ENCODE measurements around the gene SMYD2.

DNA sequence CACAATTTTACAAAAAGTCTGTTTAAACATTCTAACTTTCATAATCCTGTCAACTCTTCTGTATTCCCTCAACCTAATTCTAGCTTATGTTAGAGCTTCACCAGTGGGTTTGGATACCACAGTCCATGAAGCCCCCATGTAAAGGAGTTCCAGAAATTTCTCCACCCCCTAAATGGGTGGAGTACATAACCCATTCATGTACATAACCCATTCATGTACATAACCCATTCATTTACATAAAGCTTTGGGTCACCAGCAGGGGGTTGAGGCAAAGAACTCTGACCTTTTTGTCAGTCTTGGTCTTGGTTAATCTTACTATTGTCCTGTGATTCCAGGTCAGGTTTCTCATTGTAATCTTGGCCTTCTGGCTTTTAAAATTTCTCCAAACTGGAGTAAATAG is 61.6 kb downstream of the SMYD2 start:
- no peak for TF ChIP-seq CTCF (IDR thresholded peaks at IDR 0.05; ENCODE audit: poor library complexity)
- no peak for TF ChIP-seq EZH2phosphoT487 (IDR thresholded peaks at IDR 0.05; ENCODE audit: low read depth, severe bottlenecking, unreplicated experiment)
